ENCODE measurements around the gene CHMP1A. TPM values are rescaled to one million over a fixed set of nuclear protein-coding genes. Genes with fewer than 3 reads are reported as not detected.

The CHMP1A gene
- total RNA-seq, 1 donor from 2014 or later: 65.3 TPM

GRCh38 chr16:89600427-89600826, 57.1 kb downstream of the CHMP1A start:
- TF ChIP-seq CTCF (IDR thresholded peaks at IDR 0.05): no peak
- Mint-ChIP-seq H3K27ac (ENCODE audit: unreplicated experiment) (no peak overlapping the region), H3K27me3 (ENCODE audit: low read depth) (no peaks in the 10 kb centered on the region), H3K4me1 (ENCODE audit: low read depth) (peaks cover 15% of the 10 kb centered on the region), H3K36me3 (ENCODE audit: low read depth) (no peaks in the 10 kb centered on the region), H3K4me3 (ENCODE audit: unreplicated experiment) (no peak overlapping the region), H3K9me3 (ENCODE audit: low read depth) (no peaks in the 10 kb centered on the region)
- no peak for DNase-seq (ENCODE audit: low spot score)

- Mint-ChIP-seq H3K27me3 (ENCODE audit: low read depth) (no peaks in the 10 kb centered on the region), H3K4me1 (ENCODE audit: low read depth) (peaks cover 15% of the 10 kb centered on the region), H3K4me3 (ENCODE audit: unreplicated experiment) (no peak overlapping the region)
Observed at GRCh38 chr16:89599902-89600301, 57.6 kb downstream of the CHMP1A start.

GRCh38 chr16:89599451-89599858, 58.1 kb downstream of the CHMP1A start:
- Mint-ChIP-seq H3K9me3 (ENCODE audit: low read depth) (no peaks in the 10 kb centered on the region), H3K4me1 (ENCODE audit: low read depth) (peaks cover 15% of the 10 kb centered on the region), H3K27me3 (ENCODE audit: low read depth) (no peaks in the 10 kb centered on the region), H3K27ac (ENCODE audit: unreplicated experiment) (no peak overlapping the region), H3K36me3 (ENCODE audit: low read depth) (no peaks in the 10 kb centered on the region), H3K4me3 (ENCODE audit: unreplicated experiment) (no peak overlapping the region)
- no peak for DNase-seq (ENCODE audit: low spot score)
- TF ChIP-seq CTCF (IDR thresholded peaks at IDR 0.05): peak; percentile 54

More at GRCh38 chr16:89599902-89600301, 57.6 kb downstream of the CHMP1A start:
- Mint-ChIP-seq H3K36me3 (ENCODE audit: low read depth) (no peaks in the 10 kb centered on the region), H3K27ac (ENCODE audit: unreplicated experiment) (no peak overlapping the region), H3K9me3 (ENCODE audit: low read depth) (no peaks in the 10 kb centered on the region)
- DNase-seq (ENCODE audit: low spot score): no peak
- TF ChIP-seq CTCF (IDR thresholded peaks at IDR 0.05): no peak

- DNase-seq (ENCODE audit: low spot score): no peak
- no peak overlapping the region for H3K27ac Mint-ChIP-seq (ENCODE audit: unreplicated experiment)
- no peaks in the 10 kb centered on the region for H3K36me3 Mint-ChIP-seq (ENCODE audit: low read depth)
- no peak overlapping the region for H3K4me3 Mint-ChIP-seq (ENCODE audit: unreplicated experiment)
- TF ChIP-seq CTCF (IDR thresholded peaks at IDR 0.05): no peak
- no peaks in the 10 kb centered on the region for H3K9me3 Mint-ChIP-seq (ENCODE audit: low read depth)
- H3K27me3 Mint-ChIP-seq (ENCODE audit: low read depth): no peaks in the 10 kb centered on the region
- peaks cover 15% of the 10 kb centered on the region for H3K4me1 Mint-ChIP-seq (ENCODE audit: low read depth)
Observed at GRCh38 chr16:89598199-89598598, 59.3 kb downstream of the CHMP1A start.

- Mint-ChIP-seq H3K4me3 (ENCODE audit: unreplicated experiment) (no peak overlapping the region), H3K36me3 (ENCODE audit: low read depth) (no peaks in the 10 kb centered on the region), H3K9me3 (ENCODE audit: low read depth) (no peaks in the 10 kb centered on the region), H3K4me1 (ENCODE audit: low read depth) (peaks cover 4% of the 10 kb centered on the region), H3K27ac (ENCODE audit: unreplicated experiment) (no peak overlapping the region), H3K27me3 (ENCODE audit: low read depth) (no peaks in the 10 kb centered on the region)
- TF ChIP-seq CTCF (IDR thresholded peaks at IDR 0.05): no peak
- no peak for DNase-seq (ENCODE audit: low spot score)
Observed at GRCh38 chr16:89596957-89597649, 60.4 kb downstream of the CHMP1A start.

Data from chondrocyte (in vitro differentiated cells).